NOMO-1 (cell line): ENCODE data around the gene CDR2L.

ENCODE experiments used
- DNase-seq, 2 experiments: peaks; one replicate each; lab custom pipeline; 2025; ENCODE audit not compliant: unreplicated experiment in 2 of 2; lab: John Stamatoyannopoulos, UW

Gene CDR2L

GRCh38 chr17:74987418-74987908, at the start of gene CDR2L:
Gene CDR2L, plus strand, starts transcription at chr17:74987632. Its CDS starts 412 bp downstream, at chr17:74988044.
- peak; percentile 93 to 95 for DNase-seq

GRCh38 chr17:74938194-74938950, 49.1 kb upstream of the CDR2L start:
- no peak for DNase-seq

- no peak for DNase-seq
Measured at GRCh38 chr17:74939534-74939933, 47.9 kb upstream of the CDR2L start.

- no peak for DNase-seq
Measured at GRCh38 chr17:74941128-74941725, 46.2 kb upstream of the CDR2L start.

GRCh38 chr17:74943808-74944522, 43.5 kb upstream of the CDR2L start:
- no peak for DNase-seq

- no peak for DNase-seq
Measured at GRCh38 chr17:74945543-74945942, 41.9 kb upstream of the CDR2L start.

- DNase-seq: no peak
Measured at GRCh38 chr17:74946641-74947040, 40.8 kb upstream of the CDR2L start.

- no peak for DNase-seq
Measured at GRCh38 chr17:74947041-74947754, 40.2 kb upstream of the CDR2L start.

GRCh38 chr17:74949455-74950115, 37.8 kb upstream of the CDR2L start:
- DNase-seq: no peak

GRCh38 chr17:74950207-74950606, 37.2 kb upstream of the CDR2L start:
- no peak for DNase-seq

- no peak for DNase-seq
Measured at GRCh38 chr17:74951065-74951464, 36.4 kb upstream of the CDR2L start.

- DNase-seq: no peak
Measured at GRCh38 chr17:74951680-74952421, 35.6 kb upstream of the CDR2L start.

- DNase-seq: no peak
Measured at GRCh38 chr17:74952431-74953133, 34.9 kb upstream of the CDR2L start.

- no peak for DNase-seq
Measured at GRCh38 chr17:74953134-74953687, 34.2 kb upstream of the CDR2L start.

- DNase-seq: no peak
Measured at GRCh38 chr17:74954115-74954514, 33.3 kb upstream of the CDR2L start.

- peak; percentile 9 to 14 for DNase-seq
Measured at GRCh38 chr17:74954665-74955421, 32.6 kb upstream of the CDR2L start.

- DNase-seq: no peak
Measured at GRCh38 chr17:74956093-74956492, 31.3 kb upstream of the CDR2L start.
